Measurements from ENCODE around the gene PIMREG.
A peak's percentile ranks its signal among the peaks of the same experiment; 100 is the strongest.

Gene PIMREG

DNA sequence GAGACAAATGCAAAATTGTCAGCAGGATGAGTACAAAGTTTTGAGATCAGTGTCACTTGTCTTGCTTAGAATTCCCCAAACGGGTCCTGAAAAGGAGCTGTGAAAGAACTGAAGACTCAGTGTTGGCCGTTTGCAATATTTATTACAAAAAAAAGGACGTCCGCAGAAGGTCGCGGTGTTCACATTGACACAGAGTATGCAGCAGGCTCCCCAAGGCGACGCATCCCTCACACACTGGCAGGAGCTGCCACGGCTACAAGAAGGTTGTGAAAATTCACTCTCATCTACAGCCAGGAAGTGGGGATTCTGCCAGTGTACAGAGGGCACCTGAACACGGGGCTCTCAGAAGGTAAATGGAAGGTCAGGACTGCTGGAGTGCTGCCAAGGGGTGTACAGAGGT lies 35.5 kb upstream of the PIMREG start:
- TF ChIP-seq FOXP2 (optimal IDR thresholded peaks at IDR 0.05; ENCODE audit: borderline replicate concordance, extremely low read depth, extremely low read length, insufficient read depth): no peak
- no peak for TF ChIP-seq TAF1 (IDR thresholded peaks at IDR 0.05; ENCODE audit: borderline replicate concordance, insufficient read depth, low read length)
- TF ChIP-seq SIN3A (IDR thresholded peaks at IDR 0.05; ENCODE audit: borderline replicate concordance, insufficient read depth, low read length): no peak
- no peak for TF ChIP-seq POLR2AphosphoS5 (IDR thresholded peaks at IDR 0.05; ENCODE audit: low read depth, low read length)
- TF ChIP-seq, protein P1, sequence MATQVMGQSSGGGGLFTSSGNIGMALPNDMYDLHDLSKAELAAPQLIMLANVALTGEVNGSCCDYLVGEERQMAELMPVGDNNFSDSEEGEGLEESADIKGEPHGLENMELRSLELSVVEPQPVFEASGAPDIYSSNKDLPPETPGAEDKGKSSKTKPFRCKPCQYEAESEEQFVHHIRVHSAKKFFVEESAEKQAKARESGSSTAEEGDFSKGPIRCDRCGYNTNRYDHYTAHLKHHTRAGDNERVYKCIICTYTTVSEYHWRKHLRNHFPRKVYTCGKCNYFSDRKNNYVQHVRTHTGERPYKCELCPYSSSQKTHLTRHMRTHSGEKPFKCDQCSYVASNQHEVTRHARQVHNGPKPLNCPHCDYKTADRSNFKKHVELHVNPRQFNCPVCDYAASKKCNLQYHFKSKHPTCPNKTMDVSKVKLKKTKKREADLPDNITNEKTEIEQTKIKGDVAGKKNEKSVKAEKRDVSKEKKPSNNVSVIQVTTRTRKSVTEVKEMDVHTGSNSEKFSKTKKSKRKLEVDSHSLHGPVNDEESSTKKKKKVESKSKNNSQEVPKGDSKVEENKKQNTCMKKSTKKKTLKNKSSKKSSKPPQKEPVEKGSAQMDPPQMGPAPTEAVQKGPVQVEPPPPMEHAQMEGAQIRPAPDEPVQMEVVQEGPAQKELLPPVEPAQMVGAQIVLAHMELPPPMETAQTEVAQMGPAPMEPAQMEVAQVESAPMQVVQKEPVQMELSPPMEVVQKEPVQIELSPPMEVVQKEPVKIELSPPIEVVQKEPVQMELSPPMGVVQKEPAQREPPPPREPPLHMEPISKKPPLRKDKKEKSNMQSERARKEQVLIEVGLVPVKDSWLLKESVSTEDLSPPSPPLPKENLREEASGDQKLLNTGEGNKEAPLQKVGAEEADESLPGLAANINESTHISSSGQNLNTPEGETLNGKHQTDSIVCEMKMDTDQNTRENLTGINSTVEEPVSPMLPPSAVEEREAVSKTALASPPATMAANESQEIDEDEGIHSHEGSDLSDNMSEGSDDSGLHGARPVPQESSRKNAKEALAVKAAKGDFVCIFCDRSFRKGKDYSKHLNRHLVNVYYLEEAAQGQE (IDR thresholded peaks at IDR 0.05; ENCODE audit: insufficient read depth in 1 of 2, low read depth in 2 of 2, low read length in 2 of 2): no peak

DNA sequence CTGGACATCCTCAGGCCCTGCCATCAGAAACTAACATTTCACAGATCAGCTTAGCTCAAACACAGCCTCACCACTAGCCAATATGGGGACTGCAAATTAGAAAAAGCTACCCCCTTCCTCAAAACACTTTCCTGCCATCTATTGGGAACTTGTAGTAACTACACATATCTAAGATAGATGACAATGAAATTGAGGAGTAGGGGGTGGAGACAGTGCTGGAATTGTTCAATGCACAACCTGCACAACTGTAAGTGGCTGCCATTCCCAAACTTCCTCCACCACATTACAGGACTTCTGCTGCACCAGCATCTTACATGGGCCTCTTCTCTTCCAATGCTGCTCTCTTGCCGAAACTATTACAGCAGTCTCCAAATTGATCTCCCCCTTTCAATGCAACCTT lies 31.2 kb upstream of the PIMREG start:
- TF ChIP-seq POLR2AphosphoS5 (IDR thresholded peaks at IDR 0.05; ENCODE audit: low read depth, low read length) (no peak), SIN3A (IDR thresholded peaks at IDR 0.05; ENCODE audit: borderline replicate concordance, insufficient read depth, low read length) (no peak), TAF1 (IDR thresholded peaks at IDR 0.05; ENCODE audit: borderline replicate concordance, insufficient read depth, low read length) (no peak), FOXP2 (optimal IDR thresholded peaks at IDR 0.05; ENCODE audit: borderline replicate concordance, extremely low read depth, extremely low read length, insufficient read depth) (no peak)
- TF ChIP-seq, protein P1 (IDR thresholded peaks at IDR 0.05; ENCODE audit: insufficient read depth in 1 of 2, low read depth in 2 of 2, low read length in 2 of 2): no peak

DNA sequence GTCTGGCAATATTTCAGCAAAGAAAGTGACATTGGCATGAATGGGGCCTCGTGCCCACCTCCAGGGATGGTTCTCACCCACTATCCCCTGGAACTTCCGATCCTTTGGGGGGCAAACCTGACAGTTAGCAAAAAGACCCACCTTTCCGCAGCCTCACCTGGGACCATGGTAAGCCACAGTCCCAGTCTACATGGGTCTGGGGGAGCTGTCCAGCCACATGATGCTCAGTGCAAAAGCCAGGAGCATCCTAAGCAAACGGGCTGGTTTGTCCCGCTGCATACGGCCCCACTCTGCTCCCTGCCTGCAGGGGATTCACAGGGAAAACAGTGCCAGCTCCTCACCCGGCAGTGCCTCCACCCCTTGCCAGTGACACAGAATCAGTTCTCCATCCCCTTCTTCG lies 28.6 kb upstream of the PIMREG start:
- TF ChIP-seq SIN3A (IDR thresholded peaks at IDR 0.05; ENCODE audit: borderline replicate concordance, insufficient read depth, low read length): no peak
- TF ChIP-seq, protein P1 (IDR thresholded peaks at IDR 0.05; ENCODE audit: insufficient read depth in 1 of 2, low read depth in 2 of 2, low read length in 2 of 2): peak; percentile 60 to 73; a peak in 3 of 4 replicates

DNA sequence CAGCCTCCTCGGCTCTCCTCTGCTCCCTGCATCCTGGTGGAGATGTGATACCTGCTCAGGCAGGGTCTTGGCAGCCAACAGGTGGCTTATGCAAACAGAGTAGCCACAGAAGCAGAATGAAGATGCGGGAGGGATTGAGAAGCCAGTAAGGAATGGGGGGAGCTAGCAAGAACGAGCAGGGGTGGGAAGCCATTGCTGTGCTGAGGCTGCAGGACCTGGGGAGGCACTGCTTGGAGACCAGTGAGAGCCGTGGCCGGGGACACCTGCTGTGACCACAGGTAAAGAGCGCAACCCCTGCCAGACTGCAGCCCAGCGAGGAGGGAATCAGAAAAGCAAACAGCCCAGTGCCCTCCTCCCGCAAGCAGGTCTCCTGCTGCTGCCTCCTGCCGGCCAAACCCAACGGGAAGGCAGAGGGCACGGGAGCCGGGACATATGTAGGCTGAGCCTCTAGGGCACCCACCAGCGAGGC lies 24.0 kb upstream of the PIMREG start:
- TF ChIP-seq, protein P1 (IDR thresholded peaks at IDR 0.05; ENCODE audit: insufficient read depth in 1 of 2, low read depth in 2 of 2, low read length in 2 of 2): no peak
- TF ChIP-seq TAF1 (IDR thresholded peaks at IDR 0.05; ENCODE audit: borderline replicate concordance, insufficient read depth, low read length) (no peak), SIN3A (IDR thresholded peaks at IDR 0.05; ENCODE audit: borderline replicate concordance, insufficient read depth, low read length) (no peak), POLR2AphosphoS5 (IDR thresholded peaks at IDR 0.05; ENCODE audit: low read depth, low read length) (no peak), FOXP2 (optimal IDR thresholded peaks at IDR 0.05; ENCODE audit: borderline replicate concordance, extremely low read depth, extremely low read length, insufficient read depth) (no peak)
